GM12864 (cell line): ENCODE data around the gene NIPAL4.

Experiments used
- DNase-seq: peaks from one replicate; pipeline ENCODE4 v3.0.0-alpha.2; 2011; ENCODE audit warnings: low read depth
- H3K4me3 ChIP-seq: 2 replicates; pipeline ENCODE4 v1.5.1; 2011; ENCODE audit warnings: mild to moderate bottlenecking, low read depth, low read length, control low read depth
- TF ChIP-seq, protein P1 (sequence below): IDR thresholded peaks from 2 replicates; pipeline ENCODE4 v1.5.1; 2011; ENCODE audit warnings: low read depth, mild to moderate bottlenecking, moderate library complexity, low read length, control low read depth, inconsistent platforms; ENCODE audit errors: missing control alignments

The NIPAL4 gene

GRCh38 chr5:157520911-157521703, 61.1 kb downstream of the NIPAL4 start:
- TF ChIP-seq, protein P1, sequence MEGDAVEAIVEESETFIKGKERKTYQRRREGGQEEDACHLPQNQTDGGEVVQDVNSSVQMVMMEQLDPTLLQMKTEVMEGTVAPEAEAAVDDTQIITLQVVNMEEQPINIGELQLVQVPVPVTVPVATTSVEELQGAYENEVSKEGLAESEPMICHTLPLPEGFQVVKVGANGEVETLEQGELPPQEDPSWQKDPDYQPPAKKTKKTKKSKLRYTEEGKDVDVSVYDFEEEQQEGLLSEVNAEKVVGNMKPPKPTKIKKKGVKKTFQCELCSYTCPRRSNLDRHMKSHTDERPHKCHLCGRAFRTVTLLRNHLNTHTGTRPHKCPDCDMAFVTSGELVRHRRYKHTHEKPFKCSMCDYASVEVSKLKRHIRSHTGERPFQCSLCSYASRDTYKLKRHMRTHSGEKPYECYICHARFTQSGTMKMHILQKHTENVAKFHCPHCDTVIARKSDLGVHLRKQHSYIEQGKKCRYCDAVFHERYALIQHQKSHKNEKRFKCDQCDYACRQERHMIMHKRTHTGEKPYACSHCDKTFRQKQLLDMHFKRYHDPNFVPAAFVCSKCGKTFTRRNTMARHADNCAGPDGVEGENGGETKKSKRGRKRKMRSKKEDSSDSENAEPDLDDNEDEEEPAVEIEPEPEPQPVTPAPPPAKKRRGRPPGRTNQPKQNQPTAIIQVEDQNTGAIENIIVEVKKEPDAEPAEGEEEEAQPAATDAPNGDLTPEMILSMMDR, result no peak
- no peak overlapping the region for H3K4me3 ChIP-seq
- no peak for DNase-seq

GRCh38 chr5:157521704-157522029, 61.7 kb downstream of the NIPAL4 start:
- TF ChIP-seq, protein P1, result no peak
- no peak for DNase-seq
- no peak overlapping the region for H3K4me3 ChIP-seq

DNA sequence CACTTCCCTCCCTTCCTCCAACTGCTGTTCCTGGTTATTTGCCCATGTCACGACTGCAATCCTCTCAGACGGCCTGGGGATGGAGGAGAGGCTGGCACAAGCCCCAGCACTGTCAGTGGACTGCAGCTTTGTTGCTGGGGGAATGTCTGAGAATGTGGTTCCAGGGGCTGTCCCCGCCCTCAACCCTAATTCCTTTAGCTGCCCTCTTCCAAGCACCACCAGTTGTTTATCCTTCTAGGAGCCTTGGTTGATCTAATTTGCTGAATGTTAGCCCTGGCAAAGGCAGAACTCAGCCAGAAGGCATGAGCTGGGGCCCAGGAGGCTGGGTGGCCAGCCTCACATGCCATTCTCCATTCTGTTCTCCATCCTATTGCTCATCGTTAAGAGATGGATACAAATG, 64.0 kb downstream of the NIPAL4 start:
- TF ChIP-seq, protein P1, result no peak
- DNase-seq, result no peak
- H3K4me3 ChIP-seq, result no peak overlapping the region
